Muscle layer of duodenum (tissue), 2 donors: ENCODE results near the gene FAM161A.
"Not testable (repeated sequence)": the region's sequence is repeated elsewhere in the genome, so short reads cannot be mapped to it uniquely, and the experiment has no call there.

Source experiments
- H3K27ac ChIP-seq: one replicate; pipeline ENCODE4 v1.7.0; 2013; ENCODE audit warnings: mild to moderate bottlenecking, low read length
- H3K27me3 ChIP-seq: one replicate; pipeline ENCODE4 v1.7.0; 2013; ENCODE audit warnings: low read depth, mild to moderate bottlenecking, control low read depth, low read length
- H3K36me3 ChIP-seq, 2 donors: one replicate each; pipeline ENCODE4 v1.7.0; 2013; ENCODE audit warnings: low read length in 2 of 2, control low read depth in 1 of 2, mild to moderate bottlenecking in 1 of 2; ENCODE audit not compliant: insufficient read depth in 2 of 2, control insufficient read depth in 1 of 2
- H3K4me1 ChIP-seq, 2 donors: one replicate each; pipeline ENCODE4 v1.7.0; 2013; ENCODE audit warnings: low read length in 2 of 2, mild to moderate bottlenecking in 2 of 2, control low read depth in 1 of 2, moderate library complexity in 1 of 2; ENCODE audit not compliant: insufficient read depth in 2 of 2, control insufficient read depth in 1 of 2
- H3K4me3 ChIP-seq, 2 donors: one replicate each; pipeline ENCODE4 v1.7.0; 2013; ENCODE audit warnings: low read length in 2 of 2, low read depth in 1 of 2, mild to moderate bottlenecking in 1 of 2
- H3K9me3 ChIP-seq, 2 donors: one replicate each; pipeline ENCODE4 v1.7.0; 2013; ENCODE audit warnings: low read length in 2 of 2, control low read depth in 1 of 2, mild to moderate bottlenecking in 1 of 2; ENCODE audit not compliant: control insufficient read depth in 1 of 2
- donor health status: healthy.

Gene FAM161A

DNA sequence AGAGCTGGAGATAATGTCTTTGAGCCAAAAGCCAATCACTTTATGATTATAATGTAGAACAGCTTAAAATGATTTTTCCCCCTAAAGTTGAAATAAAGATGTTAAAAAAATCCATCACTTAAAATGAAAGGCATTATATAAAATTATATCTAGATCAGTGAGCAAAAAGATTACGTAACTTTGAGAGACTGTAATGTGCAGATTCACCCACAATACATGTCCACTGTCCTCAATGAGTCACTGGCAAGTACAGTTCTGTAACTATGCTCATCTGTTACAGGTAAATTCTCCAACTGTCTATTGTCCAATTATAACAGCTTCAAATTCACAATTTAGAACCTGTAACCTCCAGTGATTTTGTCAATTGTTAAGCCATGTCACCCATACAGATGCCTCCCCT is 19.0 kb downstream of the FAM161A start:
- Histone ChIP-seq H3K4me3 (no peak overlapping the region), H3K4me1 (no peaks in the 10 kb centered on the region), H3K27me3 (no peaks in the 10 kb centered on the region), H3K36me3 (no peaks in the 10 kb centered on the region), H3K27ac (no peak overlapping the region), H3K9me3 (no peaks in the 10 kb centered on the region)

DNA sequence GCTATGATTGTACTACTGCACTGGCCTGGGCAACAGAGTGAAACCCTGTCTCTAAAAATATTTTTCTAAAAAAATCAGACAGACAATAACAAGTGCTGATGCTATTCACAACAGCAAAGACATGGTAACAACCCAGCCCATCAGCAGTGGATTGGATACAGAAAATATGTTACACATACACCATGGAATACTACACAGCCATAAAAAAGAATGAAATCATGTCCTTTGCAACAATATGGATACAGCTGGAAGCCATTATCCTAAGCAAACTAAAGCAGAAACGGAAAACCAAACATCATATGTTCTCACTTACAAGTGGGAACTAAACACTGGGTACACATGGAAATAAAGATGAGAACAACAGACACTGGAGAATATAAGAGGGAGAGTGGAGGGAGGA is 19.9 kb downstream of the FAM161A start:
- no peak overlapping the region for H3K27ac ChIP-seq
- no peaks in the 10 kb centered on the region for H3K36me3 ChIP-seq
- no peaks in the 10 kb centered on the region for H3K4me1 ChIP-seq
- H3K4me3 ChIP-seq = no peak overlapping the region
- H3K27me3 ChIP-seq = no peaks in the 10 kb centered on the region
- no peaks in the 10 kb centered on the region for H3K9me3 ChIP-seq

DNA sequence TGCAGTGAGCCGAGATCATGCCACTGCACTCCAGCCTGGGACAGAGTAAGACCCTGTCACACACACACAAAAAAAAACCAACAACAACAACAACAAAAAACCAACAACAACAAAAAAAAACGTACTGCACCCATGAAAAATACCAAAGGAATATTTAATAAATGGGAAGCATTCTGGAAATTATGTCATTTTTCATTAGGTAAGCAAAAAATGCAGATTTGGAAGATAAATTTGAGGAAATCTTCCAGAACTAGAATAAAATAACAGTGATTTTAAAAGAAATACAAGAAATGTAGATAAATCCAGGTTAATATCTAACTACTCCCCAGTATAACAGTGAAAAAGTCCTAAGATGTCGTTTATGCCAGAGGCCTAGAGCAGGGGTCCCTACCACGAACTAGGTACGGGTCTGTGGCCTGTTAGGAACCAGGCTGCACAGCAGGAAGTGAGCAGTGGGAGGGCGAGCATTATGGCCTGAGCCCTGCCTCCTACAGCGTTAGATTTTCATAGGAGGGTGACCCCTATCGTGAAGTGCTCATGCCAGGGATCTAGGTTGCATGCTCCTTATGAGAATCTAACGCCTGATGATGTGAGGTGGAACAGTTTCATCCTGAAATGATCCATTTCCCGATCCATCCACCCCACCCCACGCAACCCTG is 21.5 kb downstream of the FAM161A start:
- H3K27ac ChIP-seq = no peak overlapping the region
- no peaks in the 10 kb centered on the region for H3K27me3 ChIP-seq
- no peaks in the 10 kb centered on the region for H3K9me3 ChIP-seq
- H3K36me3 ChIP-seq = no peaks in the 10 kb centered on the region
- H3K4me1 ChIP-seq = no peaks in the 10 kb centered on the region
- no peak overlapping the region for H3K4me3 ChIP-seq

DNA sequence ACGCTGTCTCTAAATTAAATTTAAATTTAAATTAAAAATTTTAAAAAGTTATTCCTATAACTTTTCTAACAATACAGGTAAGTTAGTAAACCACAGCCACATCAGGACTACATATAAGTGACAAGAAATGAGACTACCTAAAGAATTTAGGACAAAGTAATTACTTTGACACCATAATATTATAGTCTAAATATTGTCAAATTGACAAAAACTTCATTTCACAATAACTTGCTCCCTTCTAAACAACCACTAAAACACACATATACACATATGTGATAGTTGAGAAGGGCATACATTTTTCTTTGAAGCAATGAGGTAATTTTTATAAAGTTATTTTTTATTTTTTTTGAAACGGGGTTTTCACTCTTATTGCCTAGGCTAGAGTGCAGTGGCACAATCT is 31.6 kb downstream of the FAM161A start:
- no peak overlapping the region for H3K4me3 ChIP-seq
- no peaks in the 10 kb centered on the region for H3K4me1 ChIP-seq
- no peaks in the 10 kb centered on the region for H3K9me3 ChIP-seq
- H3K27me3 ChIP-seq = no peaks in the 10 kb centered on the region
- H3K27ac ChIP-seq = no peak overlapping the region
- no peaks in the 10 kb centered on the region for H3K36me3 ChIP-seq

DNA sequence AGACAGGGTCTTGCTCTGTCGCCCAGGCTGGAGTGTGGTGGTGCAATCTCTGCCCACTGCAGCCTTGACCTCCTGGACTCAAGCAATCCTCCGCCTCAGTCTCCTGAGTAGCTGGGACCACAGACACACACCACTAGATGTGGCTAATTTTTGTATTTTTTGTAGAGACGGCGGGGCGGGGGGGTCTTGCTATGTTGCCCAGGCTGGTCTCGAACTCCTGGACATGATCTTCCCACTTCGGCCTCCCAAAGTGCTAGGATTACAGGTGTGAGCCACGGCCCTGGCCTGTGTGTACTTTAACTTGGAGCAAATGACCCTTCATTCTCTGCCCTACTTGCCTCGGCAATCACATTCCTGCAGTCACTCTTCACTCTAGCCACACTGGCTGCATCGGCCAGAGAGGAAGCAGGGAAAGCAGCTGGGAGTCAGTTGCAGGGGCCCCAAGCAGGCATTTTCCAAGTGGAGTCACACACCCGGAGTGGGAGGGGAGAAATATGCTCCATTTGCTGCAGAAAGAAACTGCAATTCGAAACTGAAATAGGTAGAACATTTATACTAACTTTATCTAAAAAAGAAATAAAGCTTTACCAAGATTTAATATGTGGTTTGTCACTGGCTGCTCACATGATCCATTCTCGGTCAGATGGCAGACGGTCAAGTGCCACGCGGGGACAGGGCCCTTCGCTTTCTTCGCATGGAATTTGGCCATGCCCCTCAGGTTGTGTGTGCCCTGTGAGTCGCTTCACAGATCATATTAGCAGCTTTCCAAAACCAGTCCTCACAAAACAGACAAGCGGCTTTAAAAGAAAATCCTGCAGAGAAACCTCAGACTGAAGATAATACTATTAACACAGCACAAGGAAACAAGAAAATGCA is 37.1 kb downstream of the FAM161A start:
- no peaks in the 10 kb centered on the region for H3K36me3 ChIP-seq
- H3K9me3 ChIP-seq = no peaks in the 10 kb centered on the region
- H3K4me1 ChIP-seq = no peaks in the 10 kb centered on the region
- no peak overlapping the region for H3K4me3 ChIP-seq
- H3K27ac ChIP-seq = no peak overlapping the region
- no peaks in the 10 kb centered on the region for H3K27me3 ChIP-seq

DNA sequence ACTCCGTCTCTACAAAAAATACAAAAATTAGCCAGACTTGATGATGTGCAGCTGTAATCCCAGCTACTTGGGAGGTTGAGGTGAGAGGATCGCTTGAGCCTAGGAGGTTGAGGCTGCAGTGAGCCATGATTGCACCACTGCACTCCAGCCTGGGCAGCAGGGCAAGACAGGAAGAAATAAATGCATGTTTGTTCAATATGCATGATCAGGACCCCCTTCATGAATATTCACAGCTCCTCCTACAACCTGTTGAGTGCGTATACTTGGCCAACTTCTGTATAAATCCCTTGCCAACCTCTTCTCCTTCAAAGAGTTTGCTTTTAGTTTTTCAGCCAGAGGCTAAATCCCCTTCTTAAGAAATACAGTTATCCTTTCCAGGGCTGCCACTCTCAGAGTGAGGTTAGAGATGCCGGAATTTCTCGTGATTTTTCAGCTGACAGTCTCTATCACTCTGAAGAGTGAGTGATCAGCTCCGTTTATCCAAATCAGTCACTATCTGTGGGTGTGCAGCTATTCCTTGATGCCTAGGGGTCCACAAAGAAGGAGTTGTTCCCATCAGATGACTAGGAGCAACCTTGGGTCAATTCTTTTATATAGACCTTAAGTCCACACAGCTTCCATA is 39.2 kb downstream of the FAM161A start:
- Histone ChIP-seq H3K36me3 (no peaks in the 10 kb centered on the region), H3K27ac (no peak overlapping the region), H3K27me3 (no peaks in the 10 kb centered on the region), H3K4me3 (no peak overlapping the region), H3K9me3 (no peaks in the 10 kb centered on the region), H3K4me1 (no peaks in the 10 kb centered on the region)

DNA sequence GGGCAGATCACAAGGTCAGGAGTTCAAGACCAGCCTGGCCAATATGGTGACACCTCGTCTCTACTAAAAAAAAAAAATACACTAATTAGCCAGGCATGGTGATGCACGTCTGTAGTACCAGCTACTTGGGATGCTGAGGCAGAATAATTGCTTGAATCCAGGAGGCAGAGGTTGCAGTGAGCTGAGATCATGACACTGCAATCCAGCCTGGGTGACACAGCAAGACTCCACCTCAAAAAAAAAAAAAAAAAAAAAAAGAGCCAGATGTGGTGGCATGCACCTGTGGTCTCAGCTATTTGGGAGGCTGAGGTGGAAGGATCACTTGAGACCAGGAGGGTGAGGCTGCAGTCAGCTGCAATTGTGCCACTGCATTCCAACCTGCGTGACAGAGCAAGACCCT is 40.5 kb downstream of the FAM161A start:
- H3K4me1 ChIP-seq, H3K9me3 ChIP-seq, H3K36me3 ChIP-seq, H3K27ac ChIP-seq, H3K27me3 ChIP-seq, H3K4me3 ChIP-seq: not testable (repeated sequence)

DNA sequence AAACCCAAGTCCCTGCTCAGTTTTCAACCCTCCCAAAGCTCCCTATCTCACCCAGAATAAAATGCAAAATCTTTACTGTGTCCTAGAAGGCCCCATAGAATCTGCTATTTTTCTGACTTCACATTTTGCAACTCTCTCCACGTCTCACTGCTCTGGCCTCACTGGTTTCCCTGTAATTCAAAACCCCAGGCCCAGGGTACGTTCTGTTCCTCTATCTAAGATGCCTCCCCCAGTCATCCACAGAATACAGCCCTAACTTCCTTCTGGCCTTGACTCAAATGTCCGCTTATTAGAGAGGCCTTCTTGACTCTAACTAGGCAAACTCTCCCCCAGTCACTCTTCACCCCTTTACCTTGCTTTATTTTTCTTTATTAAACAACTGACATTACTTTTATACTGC is 42.0 kb downstream of the FAM161A start:
- Histone ChIP-seq H3K27ac (no peak overlapping the region), H3K9me3 (no peaks in the 10 kb centered on the region)

DNA sequence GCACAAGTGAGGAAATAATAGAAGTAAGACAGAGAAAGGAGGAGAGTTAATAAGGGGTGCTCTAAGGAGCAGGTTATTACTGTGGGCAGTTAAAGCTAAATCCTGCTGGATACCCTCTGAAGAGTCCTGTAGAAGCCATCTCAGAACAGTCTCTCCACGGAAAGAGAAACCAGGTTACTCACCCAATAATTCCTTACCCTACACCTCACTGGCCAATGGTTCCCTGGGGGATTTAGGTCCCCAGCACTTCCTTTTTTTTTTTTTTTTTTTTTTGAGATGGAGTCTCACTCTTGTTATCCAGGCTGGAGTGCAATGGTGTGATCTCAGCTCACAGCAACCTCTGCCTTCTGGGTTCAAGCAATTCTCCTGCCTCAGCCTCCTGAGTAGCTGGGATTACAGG is 43.7 kb downstream of the FAM161A start:
- H3K4me1 ChIP-seq, H3K36me3 ChIP-seq: not testable (repeated sequence)

More for the DNA sequence above, 42.0 kb downstream of the FAM161A start:
- H3K27me3 ChIP-seq = no peaks in the 10 kb centered on the region
- H3K4me1 ChIP-seq = no peaks in the 10 kb centered on the region
- H3K36me3 ChIP-seq = no peaks in the 10 kb centered on the region
- no peak overlapping the region for H3K4me3 ChIP-seq

DNA sequence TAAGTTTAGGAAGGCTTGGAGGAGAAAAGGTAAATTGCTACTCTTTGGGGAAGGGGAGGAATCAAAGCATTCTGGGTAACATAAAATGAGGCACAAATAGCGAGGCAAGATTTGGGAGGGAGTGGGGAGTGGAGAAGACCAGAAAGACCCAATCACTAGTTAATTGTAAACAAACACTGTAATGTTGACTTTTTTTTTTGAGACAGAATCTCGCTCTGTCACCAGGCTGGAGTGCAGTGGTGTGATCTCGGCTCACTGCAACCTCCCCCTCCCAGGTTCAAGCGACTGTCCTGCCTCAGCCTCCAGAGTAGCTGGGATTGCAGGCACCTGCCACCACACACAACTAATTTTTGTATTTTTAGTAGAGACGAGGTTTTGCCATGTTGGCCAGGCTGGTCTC is 45.2 kb downstream of the FAM161A start:
- H3K27ac ChIP-seq = not testable (repeated sequence)

More for the DNA sequence above, 43.7 kb downstream of the FAM161A start:
- not testable (repeated sequence) for H3K4me3 ChIP-seq, H3K9me3 ChIP-seq, H3K27me3 ChIP-seq, H3K27ac ChIP-seq

DNA sequence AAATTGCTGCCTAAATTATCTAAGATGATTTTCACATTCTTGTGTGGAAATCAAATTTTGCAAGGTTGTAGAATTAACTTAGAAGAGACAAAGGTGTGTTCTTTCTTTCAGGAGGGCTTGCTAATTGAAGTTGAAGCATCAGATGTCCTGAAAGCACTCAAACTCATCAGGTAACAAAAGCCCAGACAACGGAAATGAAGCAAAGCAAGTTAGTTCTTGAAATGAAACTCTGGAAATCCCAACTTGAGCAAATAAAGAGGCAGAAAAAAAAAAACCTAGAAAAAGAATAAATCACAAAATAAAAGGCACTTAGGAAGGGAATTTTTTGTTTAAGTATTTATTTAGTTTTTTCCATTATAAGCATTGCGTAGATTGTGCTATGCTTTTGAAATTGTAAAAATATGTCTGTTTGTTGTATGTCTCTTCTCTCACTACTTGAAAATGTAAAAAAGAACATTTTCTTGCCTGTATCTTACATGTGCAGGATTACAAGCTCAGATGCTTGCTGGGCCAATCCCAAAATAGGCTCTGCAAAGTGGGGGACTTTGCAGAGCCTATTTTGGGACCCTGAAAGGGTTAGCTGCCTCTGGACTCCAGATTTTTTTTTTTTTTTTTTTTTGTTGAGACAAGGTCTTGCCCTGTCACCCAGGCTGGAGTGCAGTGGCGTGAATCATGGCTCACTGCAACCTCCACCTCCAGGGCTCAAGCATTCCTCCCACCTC is 46.7 kb downstream of the FAM161A start:
- Histone ChIP-seq H3K9me3 (no peaks in the 10 kb centered on the region), H3K27ac (no peak overlapping the region), H3K36me3 (no peaks in the 10 kb centered on the region)

More for the DNA sequence above, 45.2 kb downstream of the FAM161A start:
- not testable (repeated sequence) for H3K9me3 ChIP-seq, H3K4me1 ChIP-seq, H3K36me3 ChIP-seq, H3K4me3 ChIP-seq, H3K27me3 ChIP-seq

More for the DNA sequence above, 46.7 kb downstream of the FAM161A start:
- Histone ChIP-seq H3K4me1 (no peaks in the 10 kb centered on the region), H3K27me3 (no peaks in the 10 kb centered on the region), H3K4me3 (no peak overlapping the region)
